Activated CD4-positive, alpha-beta T cell treated with anti-CD3 and anti-CD28 coated beads, Interleukin-2, amount 10 ng/mL, durations not matched to agents 24 days and 14 days (primary cell): ENCODE measurements around the gene PRDM16. TPM values are rescaled to one million over a fixed set of nuclear protein-coding genes. Genes with fewer than 3 reads are reported as not detected.

Experiments used
- DNase-seq: peaks from one replicate; pipeline ENCODE4 v3.0.0; 2022
- H3K27ac Mint-ChIP-seq: one replicate; pipeline ENCODE4 v1.8.0; 2022; ENCODE audit warnings: mild to moderate bottlenecking, mixed read lengths
- H3K27me3 Mint-ChIP-seq: one replicate; pipeline ENCODE4 v1.8.0; 2022; ENCODE audit warnings: mixed read lengths
- H3K36me3 Mint-ChIP-seq: one replicate; pipeline ENCODE4 v1.8.0; 2022; ENCODE audit warnings: low read depth, mild to moderate bottlenecking, mixed read lengths
- H3K4me1 Mint-ChIP-seq: one replicate; pipeline ENCODE4 v1.8.0; 2021; ENCODE audit warnings: mixed read lengths
- H3K4me3 Mint-ChIP-seq: one replicate; pipeline ENCODE4 v1.8.0; 2022; ENCODE audit warnings: mild to moderate bottlenecking, moderate library complexity, mixed read lengths
- H3K9me3 Mint-ChIP-seq: one replicate; pipeline ENCODE4 v1.8.0; 2021; ENCODE audit warnings: mixed read lengths
- intact Hi-C: fragments of 100-400 bp; cut with micrococcal nuclease; formaldehyde crosslinking; loops from one replicate; pipeline ENCODE4 v1.15.1; 2023
- total RNA-seq: library from RNA; stranded (reverse); gene quantifications from 2 replicates; pipeline ENCODE4 v1.2.3, GENCODE V29; 2022

The PRDM16 gene
- total RNA-seq, 1 donor from 2014 or later, result not detected

- H3K27me3 Mint-ChIP-seq, result no peaks in the 10 kb centered on the region
- no peak overlapping the region for H3K27ac Mint-ChIP-seq
- no peak overlapping the region for H3K4me3 Mint-ChIP-seq
- no peaks in the 10 kb centered on the region for H3K4me1 Mint-ChIP-seq
- no peak for DNase-seq
- no peaks in the 10 kb centered on the region for H3K36me3 Mint-ChIP-seq
- no peaks in the 10 kb centered on the region for H3K9me3 Mint-ChIP-seq
- intact Hi-C loops, result no loop called here
Measured at GRCh38 chr1:3125078-3125477, 56.1 kb downstream of the PRDM16 start.

GRCh38 chr1:3125546-3126368 is 56.8 kb downstream of the PRDM16 start:
- Mint-ChIP-seq H3K4me3 (no peak overlapping the region), H3K9me3 (no peaks in the 10 kb centered on the region), H3K4me1 (no peaks in the 10 kb centered on the region), H3K36me3 (no peaks in the 10 kb centered on the region), H3K27me3 (no peaks in the 10 kb centered on the region), H3K27ac (no peak overlapping the region)
- DNase-seq, result no peak
- intact Hi-C loops, result no loop called here

- no peak for DNase-seq
- H3K4me3 Mint-ChIP-seq, result no peak overlapping the region
- H3K27me3 Mint-ChIP-seq, result no peaks in the 10 kb centered on the region
- intact Hi-C loops, result no loop called here
- no peaks in the 10 kb centered on the region for H3K36me3 Mint-ChIP-seq
- H3K9me3 Mint-ChIP-seq, result no peaks in the 10 kb centered on the region
- no peak overlapping the region for H3K27ac Mint-ChIP-seq
- no peaks in the 10 kb centered on the region for H3K4me1 Mint-ChIP-seq
Measured at GRCh38 chr1:3126756-3127678, 58.0 kb downstream of the PRDM16 start.

- Mint-ChIP-seq H3K9me3 (no peaks in the 10 kb centered on the region), H3K4me1 (no peaks in the 10 kb centered on the region), H3K27me3 (no peaks in the 10 kb centered on the region), H3K27ac (no peak overlapping the region), H3K4me3 (no peak overlapping the region), H3K36me3 (no peaks in the 10 kb centered on the region)
- no peak for DNase-seq
- intact Hi-C loops, result no loop called here
Measured at GRCh38 chr1:3127738-3128137, 58.7 kb downstream of the PRDM16 start.

GRCh38 chr1:3128431-3129132 is 59.6 kb downstream of the PRDM16 start:
- Mint-ChIP-seq H3K27ac (no peak overlapping the region), H3K36me3 (no peaks in the 10 kb centered on the region), H3K9me3 (no peaks in the 10 kb centered on the region), H3K4me3 (no peak overlapping the region), H3K27me3 (no peaks in the 10 kb centered on the region), H3K4me1 (no peaks in the 10 kb centered on the region)
- DNase-seq, result no peak
- intact Hi-C loops, result no loop called here

- H3K4me1 Mint-ChIP-seq, result no peaks in the 10 kb centered on the region
- H3K27ac Mint-ChIP-seq, result no peak overlapping the region
- DNase-seq, result no peak
- H3K9me3 Mint-ChIP-seq, result no peaks in the 10 kb centered on the region
- intact Hi-C loops, result no loop called here
- no peaks in the 10 kb centered on the region for H3K27me3 Mint-ChIP-seq
- H3K36me3 Mint-ChIP-seq, result no peaks in the 10 kb centered on the region
- no peak overlapping the region for H3K4me3 Mint-ChIP-seq
Measured at GRCh38 chr1:3129133-3129490, 60.1 kb downstream of the PRDM16 start.

- intact Hi-C loops, result no loop called here
- Mint-ChIP-seq H3K27me3 (no peaks in the 10 kb centered on the region), H3K9me3 (no peaks in the 10 kb centered on the region), H3K4me1 (no peaks in the 10 kb centered on the region), H3K4me3 (no peak overlapping the region), H3K36me3 (no peaks in the 10 kb centered on the region), H3K27ac (no peak overlapping the region)
- DNase-seq, result no peak
Measured at GRCh38 chr1:3130268-3130667, 61.3 kb downstream of the PRDM16 start.

GRCh38 chr1:3132660-3133059 is 63.7 kb downstream of the PRDM16 start:
- intact Hi-C loops, result no loop called here
- no peak overlapping the region for H3K27ac Mint-ChIP-seq
- no peaks in the 10 kb centered on the region for H3K4me1 Mint-ChIP-seq
- no peaks in the 10 kb centered on the region for H3K27me3 Mint-ChIP-seq
- H3K36me3 Mint-ChIP-seq, result no peaks in the 10 kb centered on the region
- H3K4me3 Mint-ChIP-seq, result no peak overlapping the region
- H3K9me3 Mint-ChIP-seq, result no peaks in the 10 kb centered on the region
- DNase-seq, result no peak

- intact Hi-C loops, result no loop called here
- H3K4me3 Mint-ChIP-seq, result no peak overlapping the region
- H3K9me3 Mint-ChIP-seq, result no peaks in the 10 kb centered on the region
- H3K27ac Mint-ChIP-seq, result no peak overlapping the region
- H3K36me3 Mint-ChIP-seq, result no peaks in the 10 kb centered on the region
- H3K27me3 Mint-ChIP-seq, result no peaks in the 10 kb centered on the region
- DNase-seq, result no peak
- no peaks in the 10 kb centered on the region for H3K4me1 Mint-ChIP-seq
Measured at GRCh38 chr1:3133686-3134085, 64.7 kb downstream of the PRDM16 start.

GRCh38 chr1:3134381-3135072 is 65.5 kb downstream of the PRDM16 start:
- Mint-ChIP-seq H3K27ac (no peak overlapping the region), H3K9me3 (no peaks in the 10 kb centered on the region), H3K4me3 (no peak overlapping the region), H3K36me3 (no peaks in the 10 kb centered on the region), H3K4me1 (no peaks in the 10 kb centered on the region), H3K27me3 (no peaks in the 10 kb centered on the region)
- intact Hi-C loops, result no loop called here
- DNase-seq, result no peak

GRCh38 chr1:3135073-3135702 is 66.2 kb downstream of the PRDM16 start:
- Mint-ChIP-seq H3K27ac (no peak overlapping the region), H3K9me3 (no peaks in the 10 kb centered on the region), H3K4me1 (no peaks in the 10 kb centered on the region), H3K36me3 (no peaks in the 10 kb centered on the region), H3K27me3 (no peaks in the 10 kb centered on the region), H3K4me3 (no peak overlapping the region)
- no peak for DNase-seq
- intact Hi-C loops, result no loop called here

- Mint-ChIP-seq H3K4me3 (no peak overlapping the region), H3K36me3 (no peaks in the 10 kb centered on the region), H3K9me3 (no peaks in the 10 kb centered on the region), H3K4me1 (no peaks in the 10 kb centered on the region), H3K27me3 (no peaks in the 10 kb centered on the region), H3K27ac (no peak overlapping the region)
- intact Hi-C loops, result no loop called here
- no peak for DNase-seq
Measured at GRCh38 chr1:3135744-3136455, 66.9 kb downstream of the PRDM16 start.

- intact Hi-C loops, result no loop called here
- no peaks in the 10 kb centered on the region for H3K36me3 Mint-ChIP-seq
- no peaks in the 10 kb centered on the region for H3K27me3 Mint-ChIP-seq
- H3K27ac Mint-ChIP-seq, result no peak overlapping the region
- no peak for DNase-seq
- no peaks in the 10 kb centered on the region for H3K9me3 Mint-ChIP-seq
- no peak overlapping the region for H3K4me3 Mint-ChIP-seq
- no peaks in the 10 kb centered on the region for H3K4me1 Mint-ChIP-seq
Measured at GRCh38 chr1:3136532-3136931, 67.5 kb downstream of the PRDM16 start.
